Muscle of arm (tissue), 12 donors: ENCODE data around the gene PROSER3. TPM values are rescaled to one million over a fixed set of nuclear protein-coding genes. Genes with fewer than 3 reads are reported as not detected.

Experiments used
- DNase-seq: peaks from one replicate; pipeline ENCODE4 v3.0.0-alpha.2; 2013
- polyA plus RNA-seq, 12 donors: library from polyadenylated mRNA; unstranded; fragments of 120-200 nt; gene quantifications; one replicate each; pipeline ENCODE4 v1.2.1, GENCODE V29; 2013; ENCODE audit not compliant: insufficient read length in 12 of 12

The PROSER3 gene
- polyA plus RNA-seq, 12 donors, result 7.1 to 30.4 (median 13.7) TPM; not detected in 1

GRCh38 chr19:35816846-35817245 is 58.9 kb downstream of the PROSER3 start:
- no peak for DNase-seq

GRCh38 chr19:35818445-35818844 is 60.5 kb downstream of the PROSER3 start:
- DNase-seq, result no peak

Other genes starting within 250 kb of the PROSER3 start
- gene DMKN, start 244.5 kb upstream of the PROSER3 start, polyA plus RNA-seq, result 100 to 1,000 TPM in 1 of 12 donors, 10 to 100 TPM in 2, 1 to 10 TPM in 4, under 1 TPM in 3, not detected in 2; 0.58 to 181 (median 1.2) TPM
- 10 to 100 TPM in 2 of 12 donors, 1 to 10 TPM in 1, under 1 TPM in 1, not detected in 8; 0.24 to 26.7 (median 8.1) TPM for gene SBSN, start 229.9 kb upstream of the PROSER3 start, polyA plus RNA-seq
- gene GAPDHS, start 224.7 kb upstream of the PROSER3 start, polyA plus RNA-seq, result under 1 TPM in 1 of 12 donors, not detected in 11; 0.12 TPM
- 10 to 100 TPM in 11 of 12 donors, not detected in 1; 32.3 to 49.5 (median 40.0) TPM for gene TMEM147, start 212.6 kb upstream of the PROSER3 start, polyA plus RNA-seq
- gene ATP4A, start 194.5 kb upstream of the PROSER3 start, polyA plus RNA-seq, result under 1 TPM in 2 of 12 donors, not detected in 10; 0.21 to 0.26 TPM
- not detected for gene PMIS2, start 172.0 kb upstream of the PROSER3 start, polyA plus RNA-seq
- gene HAUS5, start 145.4 kb upstream of the PROSER3 start, polyA plus RNA-seq, result 10 to 100 TPM in 8 of 12 donors, 1 to 10 TPM in 3, not detected in 1; 8.9 to 23.8 (median 12.7) TPM
- gene RBM42, start 129.1 kb upstream of the PROSER3 start, polyA plus RNA-seq, result 10 to 100 TPM in 11 of 12 donors, not detected in 1; 27.0 to 60.1 (median 36.9) TPM
- 1 to 10 TPM in 10 of 12 donors, not detected in 2; 1.2 to 4.3 (median 1.9) TPM for gene ETV2, start 116.4 kb upstream of the PROSER3 start, polyA plus RNA-seq
- 100 to 1,000 TPM in 11 of 12 donors, not detected in 1; 201 to 382 (median 272) TPM for gene COX6B1, start 109.9 kb upstream of the PROSER3 start, polyA plus RNA-seq
- gene UPK1A, start 91.7 kb upstream of the PROSER3 start, polyA plus RNA-seq, result 10 to 100 TPM in 2 of 12 donors, 1 to 10 TPM in 1, under 1 TPM in 2, not detected in 7; 0.16 to 31.4 (median 5.6) TPM
- under 1 TPM in 7 of 12 donors, not detected in 5; 0.08 to 0.45 (median 0.33) TPM for gene ZBTB32, start 53.6 kb upstream of the PROSER3 start, polyA plus RNA-seq
- gene KMT2B, start 40.2 kb upstream of the PROSER3 start, polyA plus RNA-seq, result 10 to 100 TPM in 11 of 12 donors, not detected in 1; 14.2 to 29.8 (median 19.9) TPM
- 1 to 10 TPM in 10 of 12 donors, not detected in 2; 1.7 to 4.0 (median 3.3) TPM for gene IGFLR1, start 15.7 kb upstream of the PROSER3 start, polyA plus RNA-seq
- 10 to 100 TPM in 11 of 12 donors, not detected in 1; 10.6 to 36.2 (median 13.0) TPM for gene U2AF1L4, start 12.8 kb upstream of the PROSER3 start, polyA plus RNA-seq
- 10 to 100 TPM in 11 of 12 donors, not detected in 1; 30.3 to 54.5 (median 37.3) TPM for gene PSENEN, start 12.5 kb upstream of the PROSER3 start, polyA plus RNA-seq
- 10 to 100 TPM in 2 of 12 donors, 1 to 10 TPM in 8, not detected in 2; 5.3 to 11.3 (median 9.5) TPM for gene LIN37, start 9.6 kb upstream of the PROSER3 start, polyA plus RNA-seq
- 1,000 to 10,000 TPM in 1 of 12 donors, 100 to 1,000 TPM in 11; 347 to 1,124 (median 629) TPM for gene HSPB6, start 1.1 kb upstream of the PROSER3 start, polyA plus RNA-seq
- 10 to 100 TPM in 11 of 12 donors, not detected in 1; 10.5 to 29.8 (median 15.8) TPM for gene ARHGAP33, start 17.4 kb downstream of the PROSER3 start, polyA plus RNA-seq
- under 1 TPM in 1 of 12 donors, not detected in 11; 0.80 TPM for gene PRODH2, start 54.7 kb downstream of the PROSER3 start, polyA plus RNA-seq
- gene NPHS1, start 94.3 kb downstream of the PROSER3 start, polyA plus RNA-seq, result under 1 TPM in 9 of 12 donors, not detected in 3; 0.06 to 0.97 (median 0.29) TPM
- under 1 TPM in 10 of 12 donors, not detected in 2; 0.18 to 0.55 (median 0.27) TPM for gene KIRREL2, start 98.7 kb downstream of the PROSER3 start, polyA plus RNA-seq
- gene APLP1, start 110.4 kb downstream of the PROSER3 start, polyA plus RNA-seq, result 10 to 100 TPM in 1 of 12 donors, 1 to 10 TPM in 10, not detected in 1; 3.4 to 33.6 (median 5.8) TPM
- gene NFKBID, start 142.4 kb downstream of the PROSER3 start, polyA plus RNA-seq, result 1 to 10 TPM in 6 of 12 donors, under 1 TPM in 4, not detected in 2; 0.82 to 8.5 (median 1.3) TPM
- 1 to 10 TPM in 10 of 12 donors, not detected in 2; 3.1 to 7.7 (median 5.1) TPM for gene HCST, start 144.4 kb downstream of the PROSER3 start, polyA plus RNA-seq
- gene TYROBP, start 150.1 kb downstream of the PROSER3 start, polyA plus RNA-seq, result 10 to 100 TPM in 11 of 12 donors, not detected in 1; 11.8 to 33.6 (median 12.5) TPM
- gene LRFN3, start 178.2 kb downstream of the PROSER3 start, polyA plus RNA-seq, result 10 to 100 TPM in 1 of 12 donors, 1 to 10 TPM in 10, not detected in 1; 4.2 to 13.9 (median 7.6) TPM
- 10 to 100 TPM in 9 of 12 donors, 1 to 10 TPM in 2, not detected in 1; 9.1 to 24.4 (median 10.9) TPM for gene SDHAF1, start 237.0 kb downstream of the PROSER3 start, polyA plus RNA-seq